GM18511 (cell line): ENCODE results near the gene R3HDM2.

ENCODE experiments used
- ATAC-seq: cut with Tn5 transposase; IDR thresholded peaks from one replicate; pipeline ENCODE4 v1.9.1; 2021; ENCODE audit warnings: mild to moderate bottlenecking, moderate library complexity; ENCODE audit not compliant: unreplicated experiment

Gene R3HDM2

GRCh38 chr12:57207731-57208630 is 222.9 kb downstream of the R3HDM2 start:
- ATAC-seq = no peak

DNA sequence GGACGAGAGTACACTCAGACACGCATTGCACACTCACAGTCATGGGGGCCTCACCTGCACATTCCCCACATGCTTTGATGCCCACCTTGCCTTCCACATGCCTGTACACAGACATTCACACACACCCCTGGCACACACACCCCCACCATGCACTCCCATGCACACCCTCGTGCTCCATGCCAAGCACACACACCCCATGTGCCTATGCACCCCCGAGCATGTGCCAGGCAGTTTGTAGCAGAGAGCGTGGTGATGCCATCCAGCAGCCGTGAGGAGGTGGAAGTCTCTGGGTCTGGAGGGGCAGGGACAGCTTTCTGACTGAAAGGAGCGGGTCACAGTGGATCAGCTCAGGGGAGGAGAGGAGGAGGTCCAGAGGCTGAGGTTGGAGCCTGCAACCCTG is 224.9 kb downstream of the R3HDM2 start:
- ATAC-seq = no peak

- ATAC-seq = no peak
Observed at GRCh38 chr12:57205186-57205585, 225.7 kb downstream of the R3HDM2 start.

DNA sequence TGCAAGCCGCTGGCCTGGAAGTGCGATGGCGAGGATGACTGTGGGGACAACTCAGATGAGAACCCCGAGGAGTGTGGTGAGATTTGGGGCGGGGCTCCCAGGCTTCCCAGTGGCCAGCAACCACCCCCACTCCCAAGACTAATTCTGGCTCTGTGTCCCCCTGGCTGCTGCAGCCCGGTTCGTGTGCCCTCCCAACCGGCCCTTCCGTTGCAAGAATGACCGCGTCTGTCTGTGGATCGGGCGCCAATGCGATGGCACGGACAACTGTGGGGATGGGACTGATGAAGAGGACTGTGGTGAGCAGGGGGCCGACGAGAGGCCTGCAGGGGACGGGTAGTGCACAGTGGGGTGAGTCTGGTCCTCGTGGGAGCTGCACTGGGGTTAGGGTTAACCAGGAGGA is 226.4 kb downstream of the R3HDM2 start:
- no peak for ATAC-seq

- no peak for ATAC-seq
Observed at GRCh38 chr12:57203791-57204190, 227.1 kb downstream of the R3HDM2 start.
